Hepatocyte (in vitro differentiated cells): ENCODE measurements around the gene TEKT4.
"Not testable (repeated sequence)": the region's sequence is repeated elsewhere in the genome, so short reads cannot be mapped to it uniquely, and the experiment has no call there.

Source experiments
- EZH2phosphoT487 ChIP-seq: fragments of 200-600 bp; sonication (generic); IDR thresholded peaks from one replicate; pipeline ENCODE4 v1.6.1; 2018; ENCODE audit warnings: antibody characterized with exemption, mild to moderate bottlenecking, low read depth, moderate library complexity; ENCODE audit not compliant: unreplicated experiment, severe bottlenecking
- TF ChIP-seq, protein P1 (sequence below): fragments of 200-600 bp; sonication (generic); IDR thresholded peaks from 2 replicates; pipeline ENCODE4 v1.5.1; 2016; ENCODE audit warnings: antibody characterized with exemption, mild to moderate bottlenecking; ENCODE audit not compliant: poor library complexity

DNA sequence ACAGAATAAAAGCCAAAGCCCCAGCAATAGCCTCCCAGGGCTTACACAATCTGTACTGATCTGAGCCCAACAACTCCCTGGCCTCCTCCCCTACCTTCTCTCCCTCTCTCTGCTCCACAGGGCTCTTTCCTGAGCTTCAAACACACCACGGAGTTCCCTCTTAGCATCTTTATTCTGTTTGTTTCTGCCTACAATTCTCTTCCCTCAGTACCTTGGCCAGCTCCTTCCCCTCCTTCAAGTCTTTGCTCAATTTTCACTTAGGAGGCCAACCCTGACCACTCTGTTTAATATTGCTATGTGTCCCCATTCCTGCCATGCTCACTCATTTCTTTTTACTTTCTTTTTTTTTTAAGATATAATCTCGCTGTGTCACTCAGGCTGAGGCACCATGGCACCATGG lies 53.8 kb downstream of the TEKT4 start:
- TF ChIP-seq EZH2phosphoT487, result not testable (repeated sequence)
- TF ChIP-seq, protein P1, sequence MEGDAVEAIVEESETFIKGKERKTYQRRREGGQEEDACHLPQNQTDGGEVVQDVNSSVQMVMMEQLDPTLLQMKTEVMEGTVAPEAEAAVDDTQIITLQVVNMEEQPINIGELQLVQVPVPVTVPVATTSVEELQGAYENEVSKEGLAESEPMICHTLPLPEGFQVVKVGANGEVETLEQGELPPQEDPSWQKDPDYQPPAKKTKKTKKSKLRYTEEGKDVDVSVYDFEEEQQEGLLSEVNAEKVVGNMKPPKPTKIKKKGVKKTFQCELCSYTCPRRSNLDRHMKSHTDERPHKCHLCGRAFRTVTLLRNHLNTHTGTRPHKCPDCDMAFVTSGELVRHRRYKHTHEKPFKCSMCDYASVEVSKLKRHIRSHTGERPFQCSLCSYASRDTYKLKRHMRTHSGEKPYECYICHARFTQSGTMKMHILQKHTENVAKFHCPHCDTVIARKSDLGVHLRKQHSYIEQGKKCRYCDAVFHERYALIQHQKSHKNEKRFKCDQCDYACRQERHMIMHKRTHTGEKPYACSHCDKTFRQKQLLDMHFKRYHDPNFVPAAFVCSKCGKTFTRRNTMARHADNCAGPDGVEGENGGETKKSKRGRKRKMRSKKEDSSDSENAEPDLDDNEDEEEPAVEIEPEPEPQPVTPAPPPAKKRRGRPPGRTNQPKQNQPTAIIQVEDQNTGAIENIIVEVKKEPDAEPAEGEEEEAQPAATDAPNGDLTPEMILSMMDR, result not testable (repeated sequence)
